Spleen (tissue), 11 donors: ENCODE results near the gene NPHP4. TPM values are rescaled to one million over a fixed set of nuclear protein-coding genes. Genes with fewer than 3 reads are reported as not detected.

Source experiments
- DNase-seq: peaks from one replicate; pipeline ENCODE4 v3.0.0-alpha.2; 2020
- H3K27ac ChIP-seq, 8 donors: fragments of 200-600 bp; sonication (generic) in 7 of 8; 1 replicate in 4 of 8; 2 replicates in 4 of 8; pipeline versions ENCODE4 v1.5.0 to v1.8.0; 2016 to 2021; ENCODE audit warnings: inconsistent platforms in 4 of 8, mild to moderate bottlenecking in 4 of 8, moderate library complexity in 1 of 8
- H3K27me3 ChIP-seq, 7 donors: fragments of 200-600 bp; sonication (generic) in 6 of 7; replicated peaks in 1 of 7; 1 replicate in 4 of 7; 2 replicates in 3 of 7; pipeline versions ENCODE4 v1.5.0 to v1.8.0; 2016 to 2021; ENCODE audit warnings: inconsistent platforms in 3 of 7, mild to moderate bottlenecking in 1 of 7
- H3K36me3 ChIP-seq, 6 donors: fragments of 200-600 bp; sonication (generic) in 5 of 6; 1 replicate in 4 of 6; 2 replicates in 2 of 6; pipeline versions ENCODE4 v1.5.0 to v1.8.0; 2016 to 2021; ENCODE audit warnings: inconsistent platforms in 2 of 6
- H3K4me1 ChIP-seq, 6 donors: fragments of 200-600 bp; sonication (generic) in 5 of 6; 1 replicate in 3 of 6; 2 replicates in 3 of 6; pipeline versions ENCODE4 v1.5.0 to v1.8.0; 2016 to 2021; ENCODE audit warnings: inconsistent platforms in 3 of 6
- H3K4me3 ChIP-seq, 8 donors: fragments of 200-600 bp; sonication (generic) in 7 of 8; 1 replicate in 4 of 8; 2 replicates in 4 of 8; pipeline versions ENCODE4 v1.5.0 to v1.8.0; 2016 to 2021; ENCODE audit warnings: inconsistent platforms in 4 of 8, mild to moderate bottlenecking in 4 of 8, moderate library complexity in 2 of 8
- H3K9me3 ChIP-seq, 8 donors: fragments of 200-600 bp; sonication (generic) in 7 of 8; 1 replicate in 4 of 8; 2 replicates in 4 of 8; pipeline versions ENCODE4 v1.5.0 to v1.8.0; 2016 to 2021; ENCODE audit warnings: inconsistent platforms in 4 of 8
- POLR2A ChIP-seq, 3 donors: fragments of 450-650 bp; IDR thresholded peaks; one replicate each; pipeline ENCODE4 v1.5.1; 2017; ENCODE audit warnings: antibody characterized with exemption in 3 of 3, mild to moderate bottlenecking in 1 of 3
- POLR2AphosphoS5 ChIP-seq, 3 donors: sonication (generic); formaldehyde crosslinking; IDR thresholded peaks; one replicate each; pipeline ENCODE4 v1.5.1; 2017; ENCODE audit warnings: antibody characterized with exemption in 3 of 3
- WGBS, 5 donors: extraction: QIAGEN DNeasy Blood & Tissue Kit in 3 of 5; methylation state at CpG; one replicate each; pipeline versions ENCODE4 v1.1.5 to v1.1.7; 2013 to 2018; 5-methylcytosine and 5-hydroxymethylcytosine counted together
- intact Hi-C: fragments of 100-400 bp; cut with DNase I; formaldehyde crosslinking; loops from one replicate; pipeline ENCODE4 v1.15.0; 2023; ENCODE audit warnings: low total_unique reads
- polyA plus RNA-seq, 3 donors: library from polyadenylated mRNA; stranded (reverse); fragments of 200-250 nt; gene quantifications; one replicate each; pipeline ENCODE4 v1.2.1, GENCODE V29; 2013
- total RNA-seq, 7 donors: library from RNA; depleted of rRNA in 3 of 7; stranded (reverse); fragments of >200 nt in 3 of 7; fragmentation: NEBNext Ultra II Directional in 4 of 7; extraction: Animal tissue kit (Norgen Biotek cat#: 25700) in 4 of 7; gene quantifications; one replicate each; pipeline versions ENCODE4 v1.1.0 to v1.2.1, GENCODE V29; 2016 to 2021
- TF ChIP-seq, protein P1 (sequence below), 11 experiments: fragments of 200-600 bp in 7 of 11; fragments of 450-650 bp in 4 of 11; sonication (generic) in 4 of 11; IDR thresholded peaks in 8 of 11; conservative IDR thresholded peaks in 3 of 11; 1 replicate in 7 of 11; 2 replicates in 4 of 11; pipeline versions ENCODE4 v1.4.0 to v1.8.0; 2016 to 2021; ENCODE audit warnings: antibody characterized with exemption in 11 of 11, inconsistent platforms in 4 of 11, mild to moderate bottlenecking in 1 of 11
- donor health status: healthy with polysubstance abuse.
- donor health status: DM: no; HTN: no; CAD: no; lungs with moderate emphysema.
- donor health status: DM: no; HTN: no; CAD: no.
- donor health status: Bipolar disorder and iron deficiency.
- donor health status: healthy.
- donor health status: DM: no; HTN: no; CAD: no.
- donor health status: DM: yes; HTN: yes; CAD: no.

The NPHP4 gene
- total and polyA plus RNA-seq, 10 donors = 1.2 to 17.5 (median 9.4) TPM

DNA sequence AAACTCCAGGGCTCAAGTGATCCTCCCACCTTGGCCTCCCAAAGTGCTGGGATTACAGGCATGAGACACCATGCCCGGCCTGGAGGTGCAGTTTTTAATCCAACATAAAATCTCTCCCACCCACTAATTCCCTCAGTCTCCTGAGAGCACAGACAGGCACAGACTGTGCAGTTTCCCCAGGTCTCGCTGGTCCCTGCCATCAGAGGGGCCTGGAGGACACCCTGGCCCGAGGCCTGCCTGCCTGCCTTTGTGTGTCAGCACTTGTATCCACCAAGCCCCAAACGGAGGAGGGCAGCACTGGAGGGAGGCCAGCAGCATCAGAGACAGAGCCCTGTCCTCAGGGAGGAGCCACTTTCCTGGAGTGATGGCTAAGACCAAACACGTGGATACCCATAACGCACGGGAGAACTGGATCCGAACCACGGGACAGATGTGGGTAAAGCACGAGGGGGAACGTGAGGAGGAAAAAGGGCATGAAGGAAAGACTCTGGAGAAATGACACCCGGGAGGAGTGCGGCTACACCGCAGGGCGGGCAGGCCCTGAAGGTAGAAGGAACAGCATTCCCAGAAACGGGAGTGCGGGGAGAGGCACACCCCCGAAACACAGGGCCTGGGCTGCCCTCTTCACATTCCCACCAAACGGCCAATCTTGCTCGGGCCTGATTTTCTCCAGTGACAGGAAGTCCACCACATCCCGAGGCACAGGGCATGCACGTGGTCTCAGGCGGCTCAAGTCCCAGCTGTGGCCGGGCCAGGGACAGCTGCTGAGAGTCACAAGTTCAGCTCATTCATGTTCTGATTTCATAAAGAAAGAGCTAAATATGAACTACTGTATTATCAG is 29.7 kb downstream of the NPHP4 start:
- Histone ChIP-seq H3K27ac (no peak overlapping the region), H3K9me3 (no peaks in the 10 kb centered on the region), H3K4me3 (no peak overlapping the region), H3K36me3 (peaks cover 0 to 87% (median 20%) of the 10 kb centered on the region in 6 donors), H3K27me3 (no peaks in the 10 kb centered on the region), H3K4me1 (no peaks in the 10 kb centered on the region)
- intact Hi-C loops = no loop called here
- no peak for TF ChIP-seq POLR2AphosphoS5 (IDR thresholded peaks at IDR 0.05)
- no peak for DNase-seq
- 88 to 92% (median 90%) methylated on average over 23 to 24 of the region's 24 CpGs for WGBS, 5 donors

DNA sequence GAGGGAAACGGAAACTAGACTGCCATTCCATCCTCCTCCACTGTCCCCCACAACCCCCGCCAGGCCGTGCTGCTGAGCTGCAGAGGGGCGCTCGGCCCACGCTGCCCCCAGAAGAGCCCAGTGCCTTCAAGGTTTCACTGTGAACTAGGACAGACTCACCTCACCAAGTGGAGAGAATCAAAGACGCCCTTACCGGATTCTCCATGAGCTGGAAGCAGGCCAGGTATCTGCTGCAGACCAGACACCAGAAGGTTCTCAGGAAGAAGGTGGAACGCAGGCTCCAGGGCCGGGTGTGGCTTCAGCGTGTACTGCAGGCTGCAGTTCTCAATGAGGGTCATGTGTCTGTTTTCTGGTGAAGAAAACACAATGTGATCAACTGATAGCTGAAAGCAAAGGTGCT is 30.6 kb downstream of the NPHP4 start:
- DNase-seq = no peak
- TF ChIP-seq POLR2AphosphoS5 (IDR thresholded peaks at IDR 0.05) = no peak
- no peaks in the 10 kb centered on the region for H3K4me1 ChIP-seq
- peaks cover 0 to 85% (median 17%) of the 10 kb centered on the region in 6 donors for H3K36me3 ChIP-seq
- 88 to 91% (median 89%) methylated on average over 11 of the region's 11 CpGs for WGBS, 5 donors
- H3K27me3 ChIP-seq = no peaks in the 10 kb centered on the region
- intact Hi-C loops = no loop called here
- no peaks in the 10 kb centered on the region for H3K9me3 ChIP-seq
- no peak overlapping the region for H3K4me3 ChIP-seq
- H3K27ac ChIP-seq = no peak overlapping the region

DNA sequence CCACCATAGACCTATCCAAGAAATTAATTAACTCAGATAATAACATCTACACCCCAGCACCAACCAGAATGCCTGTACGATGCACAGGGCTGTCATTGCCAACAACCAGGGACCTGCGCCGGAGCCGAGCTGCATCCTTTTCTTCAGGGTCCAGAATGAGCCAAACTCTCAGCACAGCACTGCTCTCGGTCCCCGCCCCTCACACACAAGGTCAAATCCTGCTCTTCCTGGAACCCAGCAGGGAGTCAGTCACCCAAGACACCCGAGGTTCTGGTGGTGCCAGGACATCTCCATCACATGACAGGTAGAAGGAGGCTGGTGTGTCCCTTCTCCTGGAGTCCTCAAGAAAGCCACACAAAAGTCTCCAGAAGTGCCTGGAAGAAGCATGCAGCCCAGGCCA is 31.9 kb downstream of the NPHP4 start:
- no peaks in the 10 kb centered on the region for H3K9me3 ChIP-seq
- no peak overlapping the region for H3K4me3 ChIP-seq
- H3K27ac ChIP-seq = no peak overlapping the region
- no peaks in the 10 kb centered on the region for H3K27me3 ChIP-seq
- H3K4me1 ChIP-seq = peaks cover 0 to 3% (median 0%) of the 10 kb centered on the region in 6 donors
- TF ChIP-seq POLR2A (IDR thresholded peaks at IDR 0.05) (no peak), POLR2AphosphoS5 (IDR thresholded peaks at IDR 0.05) (no peak)
- TF ChIP-seq, protein P1, sequence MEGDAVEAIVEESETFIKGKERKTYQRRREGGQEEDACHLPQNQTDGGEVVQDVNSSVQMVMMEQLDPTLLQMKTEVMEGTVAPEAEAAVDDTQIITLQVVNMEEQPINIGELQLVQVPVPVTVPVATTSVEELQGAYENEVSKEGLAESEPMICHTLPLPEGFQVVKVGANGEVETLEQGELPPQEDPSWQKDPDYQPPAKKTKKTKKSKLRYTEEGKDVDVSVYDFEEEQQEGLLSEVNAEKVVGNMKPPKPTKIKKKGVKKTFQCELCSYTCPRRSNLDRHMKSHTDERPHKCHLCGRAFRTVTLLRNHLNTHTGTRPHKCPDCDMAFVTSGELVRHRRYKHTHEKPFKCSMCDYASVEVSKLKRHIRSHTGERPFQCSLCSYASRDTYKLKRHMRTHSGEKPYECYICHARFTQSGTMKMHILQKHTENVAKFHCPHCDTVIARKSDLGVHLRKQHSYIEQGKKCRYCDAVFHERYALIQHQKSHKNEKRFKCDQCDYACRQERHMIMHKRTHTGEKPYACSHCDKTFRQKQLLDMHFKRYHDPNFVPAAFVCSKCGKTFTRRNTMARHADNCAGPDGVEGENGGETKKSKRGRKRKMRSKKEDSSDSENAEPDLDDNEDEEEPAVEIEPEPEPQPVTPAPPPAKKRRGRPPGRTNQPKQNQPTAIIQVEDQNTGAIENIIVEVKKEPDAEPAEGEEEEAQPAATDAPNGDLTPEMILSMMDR (IDR thresholded peaks at IDR 0.05 in 8 of 11, conservative IDR thresholded peaks at IDR 0.05 in 3 of 11) = no peak
- WGBS, 5 donors = 86 to 96% (median 88%) methylated on average over 7 of the region's 7 CpGs
- H3K36me3 ChIP-seq = peaks cover 0 to 86% (median 17%) of the 10 kb centered on the region in 6 donors
- intact Hi-C loops = no loop called here
- no peak for DNase-seq

DNA sequence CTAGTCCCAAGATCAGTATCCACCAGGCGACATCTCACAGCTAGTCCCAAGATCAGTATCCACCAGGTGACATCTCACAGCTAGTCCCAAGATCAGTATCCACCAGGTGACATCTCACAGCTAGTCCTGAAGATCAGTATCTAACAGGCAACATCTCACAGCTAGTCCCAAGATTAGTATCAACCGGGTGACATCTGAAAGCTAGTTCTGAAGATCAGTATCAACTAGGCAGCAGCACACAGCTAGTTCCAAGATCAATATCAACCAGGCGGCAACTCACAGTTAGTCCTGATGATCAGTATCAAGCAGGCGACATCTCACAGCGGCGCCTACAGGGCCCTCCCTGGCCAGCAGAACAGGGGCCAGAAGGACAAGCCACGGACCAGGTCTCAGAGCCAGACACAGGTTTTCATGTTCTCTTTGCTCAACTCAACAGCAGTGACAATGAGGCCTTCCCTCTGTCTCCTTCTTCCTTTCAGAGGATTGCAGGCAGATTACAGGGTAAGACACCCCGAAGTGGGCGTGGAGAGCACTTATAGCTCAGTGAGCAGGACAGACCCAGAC is 32.5 kb downstream of the NPHP4 start:
- Histone ChIP-seq H3K9me3 (no peaks in the 10 kb centered on the region), H3K27me3 (no peaks in the 10 kb centered on the region), H3K4me3 (no peak overlapping the region), H3K27ac (no peak overlapping the region), H3K4me1 (peaks cover 0 to 9% (median 0%) of the 10 kb centered on the region in 6 donors), H3K36me3 (peaks cover 0 to 84% (median 16%) of the 10 kb centered on the region in 6 donors)
- no peak for TF ChIP-seq POLR2AphosphoS5 (IDR thresholded peaks at IDR 0.05)
- TF ChIP-seq, protein P1 (IDR thresholded peaks at IDR 0.05 in 8 of 11, conservative IDR thresholded peaks at IDR 0.05 in 3 of 11) = no peak
- no peak for TF ChIP-seq POLR2A (IDR thresholded peaks at IDR 0.05)
- DNase-seq = no peak
- 89 to 96% (median 95%) methylated on average over 9 of the region's 9 CpGs for WGBS, 5 donors
- intact Hi-C loops = no loop called here

DNA sequence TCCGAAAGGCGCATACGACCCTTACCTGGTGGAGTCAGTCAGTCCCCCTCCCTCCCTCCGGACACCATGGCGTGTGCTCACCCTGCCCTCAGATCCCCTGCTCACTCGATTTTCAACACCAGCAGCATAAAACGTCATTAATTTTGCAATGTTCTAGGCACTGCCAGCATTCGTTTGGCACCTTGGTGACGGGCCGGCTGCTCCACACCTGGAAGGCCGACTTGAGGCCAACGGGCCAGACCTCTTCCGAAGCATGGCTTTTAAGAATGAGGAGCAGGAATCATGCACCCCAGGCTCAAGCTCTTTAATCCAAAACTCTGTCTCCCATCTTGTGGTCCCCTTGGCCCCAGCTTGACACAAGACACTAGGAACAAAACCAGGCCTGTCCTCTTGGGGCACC is 33.1 kb downstream of the NPHP4 start:
- H3K27me3 ChIP-seq = no peaks in the 10 kb centered on the region
- peaks cover 0 to 12% (median 0%) of the 10 kb centered on the region in 6 donors for H3K4me1 ChIP-seq
- intact Hi-C loops = no loop called here
- WGBS, 5 donors = 90 to 95% (median 93%) methylated on average over 13 of the region's 13 CpGs
- peaks cover 0 to 87% (median 16%) of the 10 kb centered on the region in 6 donors for H3K36me3 ChIP-seq
- TF ChIP-seq POLR2A (IDR thresholded peaks at IDR 0.05) (no peak), POLR2AphosphoS5 (IDR thresholded peaks at IDR 0.05) (no peak)
- TF ChIP-seq, protein P1 (IDR thresholded peaks at IDR 0.05 in 8 of 11, conservative IDR thresholded peaks at IDR 0.05 in 3 of 11) = no peak
- H3K4me3 ChIP-seq = no peak overlapping the region
- H3K27ac ChIP-seq = no peak overlapping the region
- H3K9me3 ChIP-seq = no peaks in the 10 kb centered on the region
- DNase-seq = no peak
